GDM1 (cell line): ENCODE measurements around the gene MRM1.
"Not testable (repeated sequence)": the region's sequence is repeated elsewhere in the genome, so short reads cannot be mapped to it uniquely, and the experiment has no call there.

ENCODE experiments used
- DNase-seq: peaks from one replicate; lab custom pipeline; 2025; lab: John Stamatoyannopoulos, UW

MRM1 gene

DNA sequence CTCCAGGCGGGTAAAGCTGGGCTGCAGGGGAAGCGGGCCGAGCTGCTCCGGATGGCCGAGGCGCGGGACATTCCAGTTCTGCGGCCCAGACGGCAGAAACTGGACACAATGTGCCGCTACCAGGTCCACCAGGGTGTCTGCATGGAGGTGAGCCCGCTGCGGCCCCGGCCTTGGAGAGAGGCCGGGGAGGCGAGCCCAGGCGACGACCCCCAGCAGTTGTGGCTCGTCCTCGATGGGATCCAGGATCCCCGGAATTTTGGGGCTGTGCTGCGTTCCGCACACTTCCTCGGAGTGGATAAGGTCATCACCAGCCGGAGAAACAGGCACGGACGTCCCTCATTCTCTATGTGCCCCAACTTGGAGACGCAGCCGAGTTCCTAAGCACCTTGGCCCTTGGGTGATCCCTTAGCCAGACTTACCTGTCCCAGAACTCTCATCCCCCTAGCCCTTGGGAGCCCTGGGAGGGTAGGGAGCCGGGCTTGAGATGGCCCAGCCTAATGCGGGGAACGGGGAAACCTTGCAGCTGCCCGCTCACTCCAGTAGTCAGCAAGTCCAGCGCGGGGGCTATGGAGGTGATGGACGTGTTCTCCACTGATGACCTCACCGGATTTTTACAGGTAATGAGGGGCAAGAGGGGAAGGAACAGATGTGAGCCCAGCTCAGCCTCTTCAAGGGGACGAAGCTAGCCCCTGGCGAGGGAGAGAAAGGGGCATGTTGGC lies 806 bp downstream of the MRM1 start:
- no peak for DNase-seq

DNA sequence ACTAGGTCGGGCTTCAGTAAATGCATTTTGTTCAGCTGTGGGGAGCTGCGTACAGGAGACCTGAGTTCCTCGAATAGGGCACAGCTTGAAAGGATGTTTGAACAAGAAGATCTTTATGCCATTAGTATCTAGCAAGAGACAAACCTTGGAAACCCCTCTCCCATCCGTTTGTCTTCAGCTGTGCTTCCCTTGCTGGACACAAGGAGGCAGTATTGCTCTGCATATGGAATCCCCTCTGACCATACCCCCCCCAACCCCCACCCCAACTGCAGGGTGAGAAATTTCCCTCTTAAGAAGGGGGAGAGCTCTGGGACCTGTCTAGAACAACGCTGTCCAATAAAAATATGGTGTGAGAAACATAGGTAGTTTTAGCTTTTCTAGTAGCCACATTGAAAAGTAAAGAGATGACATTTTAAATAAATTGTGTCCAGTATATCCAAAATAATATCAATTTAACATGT lies 1.6 kb downstream of the MRM1 start:
- DNase-seq, result peak; percentile 65

- not testable (repeated sequence) for DNase-seq
These were observed 3.6 kb downstream of the MRM1 start for GRCh38 chr17:36605028-36605427.

GRCh38 chr17:36608280-36608679 lies 6.9 kb downstream of the MRM1 start:
- no peak for DNase-seq

DNA sequence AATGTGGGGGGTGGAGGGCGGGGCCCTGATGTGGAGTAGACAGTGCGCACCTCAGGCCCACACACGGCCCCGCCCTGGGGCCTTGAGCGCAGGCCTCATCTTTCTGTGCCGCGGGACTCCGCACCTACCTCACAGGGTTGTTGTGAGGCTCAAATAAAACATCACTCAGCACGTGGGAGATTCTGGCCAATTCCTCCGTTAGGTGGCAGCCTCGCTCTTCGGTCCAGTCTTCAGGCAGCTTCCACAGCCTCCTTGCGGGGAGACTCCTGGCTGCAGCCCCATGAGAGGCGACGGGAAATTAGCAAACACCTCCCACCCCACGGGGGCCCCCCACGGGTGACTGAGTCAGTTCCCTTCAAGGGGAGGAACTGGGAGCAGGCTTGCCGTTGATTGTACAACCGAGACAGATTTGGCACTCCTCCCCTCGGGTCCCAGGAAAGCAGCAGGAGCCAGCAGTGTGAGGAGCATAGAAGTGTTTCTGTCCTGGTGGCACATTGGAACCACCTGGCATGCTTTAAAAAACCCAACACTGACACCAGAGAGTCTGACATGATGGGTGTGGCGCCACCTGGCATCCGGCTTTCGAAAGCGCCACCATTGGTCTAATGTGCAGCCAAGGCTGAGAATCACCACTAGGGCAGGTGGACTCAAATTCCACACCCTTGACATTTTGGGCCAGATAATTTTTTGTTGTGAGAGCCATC lies 7.6 kb downstream of the MRM1 start:
- no peak for DNase-seq

GRCh38 chr17:36609498-36609862 lies 8.1 kb downstream of the MRM1 start:
- DNase-seq, result no peak

GRCh38 chr17:36610474-36610873 lies 9.1 kb downstream of the MRM1 start:
- DNase-seq, result no peak

DNA sequence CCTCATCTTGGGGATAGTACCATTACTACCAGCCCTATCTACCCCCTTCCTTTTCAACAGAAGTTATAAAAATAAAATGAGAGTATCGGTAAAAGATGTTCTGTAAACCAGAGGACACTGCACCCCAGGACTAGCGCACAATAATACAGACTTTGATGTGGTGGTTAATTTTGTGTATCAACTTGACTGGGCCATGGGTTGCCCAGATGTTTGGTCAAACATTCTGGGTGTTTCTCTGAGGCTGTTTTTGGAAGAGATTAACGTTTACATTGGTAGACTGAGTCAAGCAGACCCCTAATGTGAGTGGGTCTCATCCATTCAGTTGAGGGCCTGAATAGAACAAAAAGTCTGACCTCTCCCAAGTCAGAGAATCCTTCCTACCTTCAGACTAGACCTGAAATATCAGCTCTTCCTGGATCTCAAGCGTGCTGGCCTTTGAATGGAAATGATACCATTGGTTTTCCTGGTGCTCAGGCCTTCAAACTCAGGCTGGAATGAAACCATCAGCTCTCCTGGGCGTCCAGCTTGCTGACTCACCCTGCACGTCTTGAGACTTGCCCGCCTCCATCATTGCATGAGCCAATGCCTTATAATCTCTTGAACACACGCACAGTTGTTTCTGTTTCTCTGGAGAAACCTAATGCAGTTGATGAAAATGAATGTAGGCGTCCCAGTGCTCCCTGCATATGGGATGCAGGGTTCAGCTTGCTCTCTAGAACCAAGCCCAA lies 10.1 kb downstream of the MRM1 start:
- DNase-seq, result no peak

DNA sequence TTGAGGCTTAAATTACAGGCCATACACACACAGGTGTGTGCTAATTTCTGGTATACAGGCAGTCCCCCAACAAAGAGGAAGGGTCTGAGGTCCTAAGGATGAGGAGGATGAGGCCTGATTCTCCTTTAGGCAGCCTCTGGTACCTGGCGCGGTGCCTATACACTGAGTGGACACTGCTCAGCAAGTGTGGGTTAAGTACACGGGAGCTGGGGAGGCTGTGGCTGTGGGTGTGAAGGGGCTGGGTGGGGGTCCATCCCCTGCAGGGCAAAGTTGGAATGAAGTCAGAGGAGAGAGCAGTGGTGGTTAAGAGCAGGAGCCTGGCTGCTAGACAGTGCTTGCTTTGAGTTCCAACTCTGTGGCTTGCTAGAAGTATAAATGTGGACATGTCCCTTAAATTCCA lies 10.9 kb downstream of the MRM1 start:
- no peak for DNase-seq

- DNase-seq, result no peak
These were observed 11.8 kb downstream of the MRM1 start for GRCh38 chr17:36613155-36613554.

- DNase-seq, result no peak
These were observed 12.7 kb downstream of the MRM1 start for GRCh38 chr17:36614081-36614480.

- DNase-seq, result no peak
These were observed 13.6 kb downstream of the MRM1 start for GRCh38 chr17:36614933-36615332.

DNA sequence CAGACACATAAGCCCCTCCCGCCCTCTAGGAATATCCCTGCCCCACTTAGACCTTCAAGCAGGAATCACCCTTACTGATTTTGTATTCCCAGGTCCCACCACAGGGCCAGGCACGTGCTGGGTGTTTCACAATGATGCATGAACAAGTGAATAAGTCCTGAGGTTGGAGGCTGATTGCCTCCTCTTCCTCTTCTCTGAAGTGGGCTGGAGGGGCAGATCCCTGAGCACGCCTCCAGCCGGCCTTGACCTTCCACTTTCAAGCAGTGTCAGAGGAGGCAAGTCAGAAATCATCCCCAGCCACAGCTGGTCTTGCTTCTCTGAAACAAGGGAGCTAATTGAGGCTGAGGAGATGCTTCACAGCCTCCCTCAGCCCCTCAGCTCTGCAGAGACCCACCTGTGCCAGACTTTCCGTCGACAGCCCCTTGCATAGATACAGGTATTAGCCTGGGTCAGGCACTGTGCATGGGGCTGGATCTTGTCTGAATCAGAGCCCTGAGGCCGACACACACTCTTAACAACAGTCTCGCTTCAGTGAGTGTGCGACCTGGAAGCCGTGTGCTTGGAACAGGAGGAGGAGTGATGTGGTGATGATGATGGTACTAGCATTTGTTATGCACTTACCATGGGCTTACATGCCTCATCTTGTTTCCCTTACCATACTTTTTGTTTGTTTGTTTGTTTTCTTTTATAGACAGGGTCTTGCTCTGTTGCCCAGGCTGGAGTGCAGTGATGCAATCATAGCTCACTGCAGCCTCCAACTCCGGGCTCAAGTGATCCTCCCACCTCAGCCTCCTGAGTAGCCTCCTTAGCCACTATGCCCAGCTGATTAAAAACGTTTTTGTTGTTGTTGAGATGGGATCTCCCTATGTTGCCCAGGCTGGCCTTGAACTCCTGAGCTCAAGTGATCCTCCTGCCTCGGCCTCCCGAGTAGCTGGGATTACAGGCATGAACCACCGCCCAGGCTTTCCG lies 15.0 kb downstream of the MRM1 start:
- DNase-seq, result no peak

GRCh38 chr17:36617773-36618172 lies 16.4 kb downstream of the MRM1 start:
- no peak for DNase-seq

- DNase-seq, result no peak
These were observed 21.9 kb downstream of the MRM1 start for GRCh38 chr17:36623281-36623680.

DNA sequence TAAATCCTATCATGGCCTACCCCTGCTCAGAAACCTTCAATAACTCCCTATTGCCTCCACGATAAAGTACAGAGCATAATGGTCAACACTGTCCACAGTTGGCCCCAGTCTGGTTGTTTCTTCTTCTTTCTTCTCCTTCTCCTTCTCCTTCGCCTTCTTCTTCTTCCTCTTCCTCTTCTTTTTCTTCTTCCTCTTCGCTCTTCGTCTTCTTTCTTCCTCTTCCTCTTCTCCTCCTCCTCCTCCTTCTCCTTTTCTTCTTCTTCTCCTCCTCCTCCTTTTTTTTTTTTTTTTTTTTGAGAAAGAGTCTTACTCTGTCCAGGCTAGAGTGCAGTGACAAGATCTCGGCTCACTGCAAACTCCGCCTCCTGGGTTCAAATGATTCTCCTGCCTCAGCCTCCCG lies 23.8 kb downstream of the MRM1 start:
- no peak for DNase-seq

DNA sequence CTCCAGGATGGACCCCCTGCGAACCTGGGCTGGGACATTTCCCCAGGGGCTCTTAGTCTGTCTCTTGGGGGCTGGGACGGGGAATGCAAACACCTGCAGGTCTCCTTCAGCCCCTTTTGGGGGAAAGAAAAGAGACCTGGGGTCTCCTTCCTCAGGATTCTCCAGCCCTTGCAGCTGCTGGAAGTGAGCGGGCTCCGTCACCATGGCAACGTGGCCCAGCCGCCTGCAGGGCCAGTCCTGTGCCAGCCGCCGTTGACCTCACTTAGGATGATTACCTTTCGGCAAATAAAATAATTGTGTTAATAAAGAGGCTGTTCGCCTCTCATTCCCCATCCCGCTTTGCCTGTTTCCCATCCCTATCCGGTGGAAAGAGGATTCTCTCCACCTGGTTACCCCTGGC lies 25.7 kb downstream of the MRM1 start:
- DNase-seq, result no peak

DNA sequence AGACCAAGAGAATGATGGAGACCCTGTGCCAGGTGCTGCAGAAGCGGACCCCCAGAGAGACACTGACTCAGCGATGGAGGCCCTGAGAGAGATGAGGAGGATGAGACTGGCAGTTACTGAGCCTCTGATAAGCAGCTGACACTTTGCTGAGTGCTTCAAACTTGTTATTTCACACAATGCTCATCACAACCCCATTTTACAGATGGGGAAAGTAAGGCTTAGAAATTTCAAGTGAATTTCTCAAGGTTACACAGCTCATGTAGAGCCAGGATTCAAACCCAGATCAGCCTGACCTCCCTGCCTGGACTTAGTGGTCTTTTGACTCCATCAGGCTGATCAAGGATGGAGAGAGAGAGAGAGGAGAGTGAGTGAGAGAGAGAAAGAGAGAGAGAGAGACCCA lies 27.2 kb downstream of the MRM1 start:
- no peak for DNase-seq

GRCh38 chr17:36629252-36629847 lies 28.0 kb downstream of the MRM1 start:
- peak; percentile 46 for DNase-seq

GRCh38 chr17:36629970-36630502 lies 28.7 kb downstream of the MRM1 start:
- no peak for DNase-seq

- DNase-seq, result no peak
These were observed 29.6 kb downstream of the MRM1 start for GRCh38 chr17:36631022-36631421.
